NCI-H1436 (cell line): ENCODE data around the gene PTCH2.

ENCODE experiments used
- DNase-seq: peaks from one replicate; lab custom pipeline; 2025; lab: John Stamatoyannopoulos, UW

Gene PTCH2

GRCh38 chr1:44842862-44843655, at the start of gene PTCH2:
Gene PTCH2, minus strand, starts transcription at chr1:44843253. Its CDS starts 321 bp downstream, at chr1:44842932.
- peak; percentile 81 for DNase-seq

- DNase-seq, result no peak
Observed at GRCh38 chr1:44890007-44890406, 47.0 kb upstream of the PTCH2 start.

- no peak for DNase-seq
Observed at GRCh38 chr1:44885406-44885805, 42.4 kb upstream of the PTCH2 start.

GRCh38 chr1:44884746-44885145, 41.7 kb upstream of the PTCH2 start:
- DNase-seq, result no peak

- no peak for DNase-seq
Observed at GRCh38 chr1:44881011-44881632, 38.1 kb upstream of the PTCH2 start.

- no peak for DNase-seq
Observed at GRCh38 chr1:44874155-44874554, 31.1 kb upstream of the PTCH2 start.

- no peak for DNase-seq
Observed at GRCh38 chr1:44870096-44870495, 27.0 kb upstream of the PTCH2 start.

- no peak for DNase-seq
Observed at GRCh38 chr1:44867801-44868200, 24.7 kb upstream of the PTCH2 start.

GRCh38 chr1:44862829-44863401, 19.9 kb upstream of the PTCH2 start:
- no peak for DNase-seq

GRCh38 chr1:44860891-44861425, 17.9 kb upstream of the PTCH2 start:
- no peak for DNase-seq

GRCh38 chr1:44860331-44860730, 17.3 kb upstream of the PTCH2 start:
- no peak for DNase-seq

- DNase-seq, result no peak
Observed at GRCh38 chr1:44857446-44857845, 14.4 kb upstream of the PTCH2 start.

GRCh38 chr1:44855742-44856141, 12.7 kb upstream of the PTCH2 start:
- no peak for DNase-seq

- no peak for DNase-seq
Observed at GRCh38 chr1:44854970-44855369, 11.9 kb upstream of the PTCH2 start.

- no peak for DNase-seq
Observed at GRCh38 chr1:44853201-44853600, 10.1 kb upstream of the PTCH2 start.

- no peak for DNase-seq
Observed at GRCh38 chr1:44851308-44851707, 8.3 kb upstream of the PTCH2 start.

GRCh38 chr1:44849575-44850132, 6.6 kb upstream of the PTCH2 start:
- no peak for DNase-seq

- no peak for DNase-seq
Observed at GRCh38 chr1:44848456-44849181, 5.6 kb upstream of the PTCH2 start.

GRCh38 chr1:44847845-44848244, 4.8 kb upstream of the PTCH2 start:
- no peak for DNase-seq

GRCh38 chr1:44846985-44847384, 3.9 kb upstream of the PTCH2 start:
- DNase-seq, result no peak

- DNase-seq, result no peak
Observed at GRCh38 chr1:44842486-44842861, 579 bp downstream of the PTCH2 start.

- DNase-seq, result no peak
Observed at GRCh38 chr1:44839576-44839975, 3.5 kb downstream of the PTCH2 start.
